Neural cell (in vitro differentiated cells): Measurements from ENCODE around the gene BTBD16. TPM values are rescaled to one million over a fixed set of nuclear protein-coding genes. Genes with fewer than 3 reads are reported as not detected.

Source experiments
- H2AFZ ChIP-seq: fragments of 200-600, 300-800 bp; sonication (generic), shearing (Covaris generic); 2 replicates; pipeline ENCODE4 v1.6.0; 2014; ENCODE audit warnings: low read depth, mild to moderate bottlenecking, antibody characterized with exemption, low read length, moderate library complexity
- H3F3A ChIP-seq: fragments of 200-600 bp; shearing (Covaris generic); 2 replicates; pipeline ENCODE4 v1.6.1; 2016; ENCODE audit warnings: mild to moderate bottlenecking, moderate library complexity, mixed read lengths, antibody characterized with exemption, low read length; ENCODE audit not compliant: insufficient read depth, poor library complexity, severe bottlenecking
- H3K27ac ChIP-seq: fragments of 200-600, 300-800 bp; sonication (generic), shearing (Covaris generic); 2 replicates; pipeline ENCODE4 v1.5.1; 2014; ENCODE audit warnings: mild to moderate bottlenecking, low read length, moderate library complexity
- H3K27me3 ChIP-seq: fragments of 300-800, 200-600 bp; sonication (generic), shearing (Covaris generic); 2 replicates; pipeline ENCODE4 v1.6.0; 2014; ENCODE audit warnings: mild to moderate bottlenecking, low read depth, low read length, moderate library complexity; ENCODE audit not compliant: insufficient read depth
- H3K36me3 ChIP-seq: fragments of 300-800, 200-600 bp; sonication (generic), shearing (Covaris generic); 2 replicates; pipeline ENCODE4 v1.5.1; 2014; ENCODE audit warnings: mild to moderate bottlenecking, antibody characterized with exemption, low read length, moderate library complexity; ENCODE audit not compliant: insufficient read depth
- H3K4me2 ChIP-seq: fragments of 300-800, 200-600 bp; sonication (generic), shearing (Covaris generic); 2 replicates; pipeline ENCODE4 v1.6.0; 2014; ENCODE audit warnings: mild to moderate bottlenecking, low read length
- H3K4me3 ChIP-seq: fragments of 300-800, 200-600 bp; sonication (generic), shearing (Covaris generic); 2 replicates; pipeline ENCODE4 v1.5.1; 2014; ENCODE audit warnings: mild to moderate bottlenecking, low read length, moderate library complexity
- H3K79me2 ChIP-seq: fragments of 200-600 bp; shearing (Covaris generic); replicated peaks from 2 replicates; pipeline ENCODE4 v1.6.0; 2014; ENCODE audit warnings: mild to moderate bottlenecking, low read length, moderate library complexity; ENCODE audit not compliant: insufficient read depth
- H3K9ac ChIP-seq: fragments of 300-800, 200-600 bp; sonication (generic), shearing (Covaris generic); 2 replicates; pipeline ENCODE4 v1.6.1; 2016; ENCODE audit warnings: mild to moderate bottlenecking, low read length, mixed read lengths
- H3K9me2 ChIP-seq: fragments of 200-600 bp; shearing (Covaris generic); 2 replicates; pipeline ENCODE4 v1.6.1; 2016; ENCODE audit warnings: mild to moderate bottlenecking, low read length, mixed read lengths; ENCODE audit not compliant: insufficient read depth
- H3K9me3 ChIP-seq: fragments of 200-600, 300-800 bp; sonication (generic), shearing (Covaris generic); 2 replicates; pipeline ENCODE4 v1.6.1; 2016; ENCODE audit warnings: mild to moderate bottlenecking, mixed run types, low read length, moderate library complexity, mixed read lengths
- H4K20me1 ChIP-seq: fragments of 200-600 bp; shearing (Covaris generic); 2 replicates; pipeline ENCODE4 v1.6.1; 2016; ENCODE audit warnings: mild to moderate bottlenecking, mixed run types; ENCODE audit not compliant: insufficient read depth
- CTCF ChIP-seq: fragments of 450-650 bp; IDR thresholded peaks from 2 replicates; pipeline ENCODE4 v1.5.1; 2014; ENCODE audit warnings: antibody characterized with exemption, mild to moderate bottlenecking, moderate library complexity; ENCODE audit not compliant: poor library complexity, severe bottlenecking
- EP300 ChIP-seq: fragments of 450-650 bp; conservative IDR thresholded peaks from 2 replicates; pipeline ENCODE4 v1.6.1; 2014; ENCODE audit warnings: antibody characterized with exemption, mild to moderate bottlenecking, moderate library complexity; ENCODE audit not compliant: poor library complexity, severe bottlenecking
- EZH2 ChIP-seq: fragments of 200-600, 300-800 bp; shearing (Covaris generic), sonication (generic); IDR thresholded peaks from 2 replicates; pipeline ENCODE4 v1.6.1; 2014; ENCODE audit warnings: antibody characterized with exemption, low read length, borderline replicate concordance, mild to moderate bottlenecking; ENCODE audit not compliant: insufficient read depth, poor library complexity, severe bottlenecking
- MXI1 ChIP-seq: fragments of 450-650 bp; conservative IDR thresholded peaks from 2 replicates; pipeline ENCODE4 v1.6.1; 2014; ENCODE audit warnings: antibody characterized with exemption, mild to moderate bottlenecking; ENCODE audit not compliant: poor library complexity, severe bottlenecking
- POLR2AphosphoS5 ChIP-seq: IDR thresholded peaks from 2 replicates; pipeline ENCODE4 v1.6.1; 2012
- RAD21 ChIP-seq: fragments of 450-650 bp; conservative IDR thresholded peaks from 2 replicates; pipeline ENCODE4 v1.6.1; 2014; ENCODE audit warnings: antibody characterized with exemption, mild to moderate bottlenecking, moderate library complexity
- SMC3 ChIP-seq: fragments of 450-650 bp; conservative IDR thresholded peaks from 2 replicates; pipeline ENCODE4 v1.6.1; 2014; ENCODE audit warnings: antibody characterized with exemption, mild to moderate bottlenecking, moderate library complexity; ENCODE audit not compliant: poor library complexity
- TAF1 ChIP-seq: IDR thresholded peaks from 2 replicates; pipeline ENCODE4 v1.6.1; 2012; ENCODE audit warnings: low read depth
- polyA plus RNA-seq: library from polyadenylated mRNA; depleted of rRNA; stranded (reverse); fragments of >200 nt; gene quantifications from 2 replicates; pipeline ENCODE4 v1.2.3, GENCODE V29; 2014
- TF ChIP-seq, protein P1 (sequence below): IDR thresholded peaks from 2 replicates; pipeline ENCODE4 v1.6.1; 2012; ENCODE audit warnings: borderline replicate concordance

Gene BTBD16
- polyA plus RNA-seq, 1 donor from 2014 or later = not detected

GRCh38 chr10:122374237-122374858, 103.3 kb downstream of the BTBD16 start, which contains the start of gene PLEKHA1:
Gene PLEKHA1, plus strand, starts transcription at chr10:122374708. Its CDS starts 18,493 bp downstream, at chr10:122393201.
- Histone ChIP-seq H2AFZ (peak within 1 kb of the TSS; percentile 75), H3K27me3 (no peaks in the 10 kb centered on the region), H3K27ac (peak within 1 kb of the TSS; percentile 52), H3K9ac (peak within 1 kb of the TSS; percentile 70), H3K36me3 (no peaks in the 10 kb centered on the region), H3F3A (no peaks in the 10 kb centered on the region), H3K9me3 (no peaks in the 10 kb centered on the region), H3K9me2 (no peaks in the 10 kb centered on the region), H4K20me1 (no peaks in the 10 kb centered on the region), H3K79me2 (peaks cover 13% of the 10 kb centered on the region), H3K4me3 (peak within 1 kb of the TSS; percentile 85), H3K4me2 (peak within 1 kb of the TSS; percentile 92)
- TF ChIP-seq EP300 (peak; percentile 45), TAF1 (no peak), POLR2AphosphoS5 (peak; percentile 67), CTCF (no peak), SMC3 (peak; percentile 26), RAD21 (no peak), EZH2 (no peak), MXI1 (peak; percentile 79)
- TF ChIP-seq, protein P1, sequence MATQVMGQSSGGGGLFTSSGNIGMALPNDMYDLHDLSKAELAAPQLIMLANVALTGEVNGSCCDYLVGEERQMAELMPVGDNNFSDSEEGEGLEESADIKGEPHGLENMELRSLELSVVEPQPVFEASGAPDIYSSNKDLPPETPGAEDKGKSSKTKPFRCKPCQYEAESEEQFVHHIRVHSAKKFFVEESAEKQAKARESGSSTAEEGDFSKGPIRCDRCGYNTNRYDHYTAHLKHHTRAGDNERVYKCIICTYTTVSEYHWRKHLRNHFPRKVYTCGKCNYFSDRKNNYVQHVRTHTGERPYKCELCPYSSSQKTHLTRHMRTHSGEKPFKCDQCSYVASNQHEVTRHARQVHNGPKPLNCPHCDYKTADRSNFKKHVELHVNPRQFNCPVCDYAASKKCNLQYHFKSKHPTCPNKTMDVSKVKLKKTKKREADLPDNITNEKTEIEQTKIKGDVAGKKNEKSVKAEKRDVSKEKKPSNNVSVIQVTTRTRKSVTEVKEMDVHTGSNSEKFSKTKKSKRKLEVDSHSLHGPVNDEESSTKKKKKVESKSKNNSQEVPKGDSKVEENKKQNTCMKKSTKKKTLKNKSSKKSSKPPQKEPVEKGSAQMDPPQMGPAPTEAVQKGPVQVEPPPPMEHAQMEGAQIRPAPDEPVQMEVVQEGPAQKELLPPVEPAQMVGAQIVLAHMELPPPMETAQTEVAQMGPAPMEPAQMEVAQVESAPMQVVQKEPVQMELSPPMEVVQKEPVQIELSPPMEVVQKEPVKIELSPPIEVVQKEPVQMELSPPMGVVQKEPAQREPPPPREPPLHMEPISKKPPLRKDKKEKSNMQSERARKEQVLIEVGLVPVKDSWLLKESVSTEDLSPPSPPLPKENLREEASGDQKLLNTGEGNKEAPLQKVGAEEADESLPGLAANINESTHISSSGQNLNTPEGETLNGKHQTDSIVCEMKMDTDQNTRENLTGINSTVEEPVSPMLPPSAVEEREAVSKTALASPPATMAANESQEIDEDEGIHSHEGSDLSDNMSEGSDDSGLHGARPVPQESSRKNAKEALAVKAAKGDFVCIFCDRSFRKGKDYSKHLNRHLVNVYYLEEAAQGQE = no peak

- peak overlapping the region; percentile 75 for H2AFZ ChIP-seq
- no peaks in the 10 kb centered on the region for H3K36me3 ChIP-seq
- peak; percentile 58 for TF ChIP-seq MXI1
- peak; percentile 5 for TF ChIP-seq POLR2AphosphoS5
- TF ChIP-seq TAF1 = no peak
- H3K9me2 ChIP-seq = no peaks in the 10 kb centered on the region
- no peaks in the 10 kb centered on the region for H3K9me3 ChIP-seq
- peaks cover 13% of the 10 kb centered on the region for H3K79me2 ChIP-seq
- no peaks in the 10 kb centered on the region for H3K27me3 ChIP-seq
- peak overlapping the region; percentile 39 for H3K27ac ChIP-seq
- H4K20me1 ChIP-seq = no peaks in the 10 kb centered on the region
- peak overlapping the region; percentile 85 for H3K4me3 ChIP-seq
- peak overlapping the region; percentile 71 for H3K4me2 ChIP-seq
- H3F3A ChIP-seq = no peaks in the 10 kb centered on the region
- H3K9ac ChIP-seq = peak overlapping the region; percentile 70
Measured at GRCh38 chr10:122374859-122375678, 104.0 kb downstream of the BTBD16 start.
